T1000 (cell line): ENCODE data around the gene HAPLN2.
A peak's percentile ranks its signal among the peaks of the same experiment; 100 is the strongest.
"Not testable (repeated sequence)": the region's sequence is repeated elsewhere in the genome, so short reads cannot be mapped to it uniquely, and the experiment has no call there.

Experiments used
- DNase-seq: peaks from one replicate; lab custom pipeline; 2025; ENCODE audit warnings: mixed read lengths; lab: John Stamatoyannopoulos, UW

HAPLN2 gene

DNA sequence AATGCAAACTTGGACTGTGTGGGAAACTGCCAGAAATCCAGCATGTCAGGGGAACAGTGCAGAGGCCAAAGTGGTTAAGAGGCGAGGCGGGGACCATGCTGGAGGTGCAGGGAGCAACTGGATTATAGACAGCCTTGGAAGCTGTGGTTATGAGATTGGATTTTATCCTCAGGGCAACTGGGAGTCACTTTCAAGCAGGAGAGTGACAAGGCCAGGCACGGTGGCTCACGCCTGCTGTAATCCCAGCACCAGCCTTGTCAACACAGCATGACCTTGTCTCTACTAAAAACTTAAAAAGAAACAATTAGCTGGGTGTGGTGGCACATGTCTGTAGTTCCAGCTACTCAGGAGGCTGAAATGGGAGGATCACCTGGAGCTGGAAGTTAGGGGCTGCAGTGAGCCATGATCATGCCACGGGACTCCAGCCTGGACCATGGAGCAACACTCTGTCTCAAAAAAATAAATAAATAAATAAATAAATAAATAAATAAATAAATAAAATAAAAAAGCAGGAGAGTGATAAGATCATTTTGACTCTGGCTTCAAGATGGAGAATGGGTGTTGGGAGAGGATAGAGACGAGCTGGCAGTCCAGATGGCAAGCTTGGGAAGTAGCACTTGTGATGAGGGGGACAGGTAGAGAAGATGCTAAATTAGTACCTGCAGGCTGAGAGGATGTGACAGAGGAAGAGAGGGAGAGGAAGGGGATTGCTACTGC, 3.5 kb downstream of the HAPLN2 start:
- DNase-seq: no peak

DNA sequence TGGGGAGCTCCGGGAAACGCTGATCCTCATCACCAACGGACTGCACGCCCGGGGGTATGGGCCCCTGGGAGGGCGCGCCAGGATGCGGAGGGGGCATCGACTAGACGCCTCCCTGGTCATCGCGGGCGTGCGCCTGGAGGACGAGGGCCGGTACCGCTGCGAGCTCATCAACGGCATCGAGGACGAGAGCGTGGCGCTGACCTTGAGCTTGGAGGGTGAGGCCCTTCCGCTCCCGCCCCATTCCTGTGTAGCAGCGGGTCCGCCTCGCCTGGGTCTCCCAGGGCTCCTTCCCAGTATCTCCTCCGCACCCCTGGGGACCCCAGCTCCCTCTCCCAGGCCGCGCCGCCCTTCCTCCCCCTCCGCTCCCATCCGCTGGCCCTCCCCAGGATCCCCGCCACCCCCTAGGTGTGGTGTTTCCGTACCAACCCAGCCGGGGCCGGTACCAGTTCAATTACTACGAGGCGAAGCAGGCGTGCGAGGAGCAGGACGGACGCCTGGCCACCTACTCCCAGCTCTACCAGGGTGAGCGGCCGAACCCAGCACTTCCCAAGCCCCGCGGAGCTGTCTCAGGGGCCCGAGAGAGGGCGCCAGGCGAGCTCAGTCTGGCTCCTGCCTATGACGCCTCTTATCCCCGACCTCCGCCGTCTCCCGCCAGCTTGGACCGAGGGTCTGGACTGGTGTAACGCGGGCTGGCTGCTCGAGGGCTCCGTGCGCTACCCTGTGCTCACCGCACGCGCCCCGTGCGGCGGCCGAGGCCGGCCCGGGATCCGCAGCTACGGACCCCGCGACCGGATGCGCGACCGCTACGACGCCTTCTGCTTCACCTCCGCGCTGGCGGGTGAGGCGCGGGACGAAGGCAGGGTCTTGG, 5.0 kb downstream of the HAPLN2 start:
- DNase-seq: no peak

GRCh38 chr1:156624814-156625435, 5.7 kb downstream of the HAPLN2 start:
- DNase-seq: no peak

DNA sequence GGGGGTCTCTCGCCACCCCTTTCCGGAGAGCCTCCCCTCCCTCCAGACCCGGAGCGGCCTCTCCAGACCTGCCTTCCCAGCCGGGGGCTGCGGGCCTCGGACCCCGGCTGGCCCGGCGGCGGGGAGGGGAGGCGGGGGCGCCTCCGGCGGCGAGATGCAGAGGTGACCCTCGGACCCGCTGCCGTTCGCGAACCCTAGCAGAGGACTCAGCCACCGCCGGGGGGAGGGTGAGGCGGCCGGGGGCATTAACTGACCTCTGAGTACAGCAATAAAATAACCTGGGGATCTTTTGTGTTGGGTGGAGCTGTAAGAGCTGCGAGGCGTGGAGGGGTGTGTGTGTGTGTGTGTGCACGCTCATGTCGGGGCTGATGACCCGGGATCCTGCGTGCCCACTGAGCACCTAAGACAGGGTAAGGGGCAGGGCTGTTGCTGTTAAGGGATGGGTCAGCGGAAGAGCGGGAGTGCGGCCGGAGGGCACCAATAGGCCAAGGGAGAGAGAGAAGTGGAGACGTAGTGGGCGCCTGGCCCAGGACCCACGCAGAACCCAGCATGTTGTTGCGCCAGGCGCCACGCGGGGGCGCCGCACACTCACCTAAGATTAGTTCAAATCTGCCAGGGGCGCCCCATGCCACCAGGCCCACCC, 6.3 kb downstream of the HAPLN2 start:
- no peak for DNase-seq

- no peak for DNase-seq
Measured at GRCh38 chr1:156626079-156626438, 6.8 kb downstream of the HAPLN2 start.

GRCh38 chr1:156627313-156627880, 8.2 kb downstream of the HAPLN2 start:
- peak; percentile 7 for DNase-seq

- no peak for DNase-seq
Measured at GRCh38 chr1:156629823-156630449, 10.7 kb downstream of the HAPLN2 start.

DNA sequence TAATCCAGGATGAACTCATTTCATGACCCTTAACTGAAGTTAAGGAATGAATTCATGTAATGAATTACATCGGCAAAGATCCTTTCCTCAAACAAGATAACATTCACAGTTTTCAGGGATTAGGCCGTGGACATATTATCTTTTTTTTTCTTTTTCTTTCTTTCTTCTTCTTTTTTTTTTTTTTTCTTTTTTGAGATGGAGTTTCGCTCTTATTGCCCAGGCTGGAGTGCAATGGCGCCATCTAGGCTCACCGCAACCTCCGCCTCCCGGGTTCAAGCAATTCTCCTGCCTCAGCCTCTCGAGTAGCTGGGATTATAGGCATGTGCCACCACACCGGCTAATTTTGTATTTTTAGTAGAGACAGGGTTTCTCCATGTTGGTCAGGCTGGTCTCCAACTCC, 11.9 kb downstream of the HAPLN2 start:
- DNase-seq: not testable (repeated sequence)

DNA sequence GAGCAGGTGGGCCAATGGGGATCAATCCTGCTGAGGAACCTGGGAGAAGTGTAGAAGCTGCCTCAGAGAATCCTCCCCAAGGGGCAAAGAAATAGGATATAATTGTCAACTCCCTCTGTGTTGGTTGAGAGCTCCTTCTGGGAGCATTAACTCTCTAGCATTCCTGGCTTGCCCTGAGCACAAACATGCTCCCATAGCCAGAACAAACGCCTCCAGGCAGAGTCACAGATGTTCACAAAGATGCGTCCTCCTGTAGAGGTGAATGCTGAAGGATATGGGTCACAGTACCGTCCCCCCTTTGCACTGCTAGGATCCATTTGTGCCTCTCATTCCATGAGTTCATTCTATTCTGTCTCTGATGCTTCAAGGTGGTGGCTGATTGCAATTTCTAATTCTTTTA, 13.1 kb downstream of the HAPLN2 start:
- no peak for DNase-seq

DNA sequence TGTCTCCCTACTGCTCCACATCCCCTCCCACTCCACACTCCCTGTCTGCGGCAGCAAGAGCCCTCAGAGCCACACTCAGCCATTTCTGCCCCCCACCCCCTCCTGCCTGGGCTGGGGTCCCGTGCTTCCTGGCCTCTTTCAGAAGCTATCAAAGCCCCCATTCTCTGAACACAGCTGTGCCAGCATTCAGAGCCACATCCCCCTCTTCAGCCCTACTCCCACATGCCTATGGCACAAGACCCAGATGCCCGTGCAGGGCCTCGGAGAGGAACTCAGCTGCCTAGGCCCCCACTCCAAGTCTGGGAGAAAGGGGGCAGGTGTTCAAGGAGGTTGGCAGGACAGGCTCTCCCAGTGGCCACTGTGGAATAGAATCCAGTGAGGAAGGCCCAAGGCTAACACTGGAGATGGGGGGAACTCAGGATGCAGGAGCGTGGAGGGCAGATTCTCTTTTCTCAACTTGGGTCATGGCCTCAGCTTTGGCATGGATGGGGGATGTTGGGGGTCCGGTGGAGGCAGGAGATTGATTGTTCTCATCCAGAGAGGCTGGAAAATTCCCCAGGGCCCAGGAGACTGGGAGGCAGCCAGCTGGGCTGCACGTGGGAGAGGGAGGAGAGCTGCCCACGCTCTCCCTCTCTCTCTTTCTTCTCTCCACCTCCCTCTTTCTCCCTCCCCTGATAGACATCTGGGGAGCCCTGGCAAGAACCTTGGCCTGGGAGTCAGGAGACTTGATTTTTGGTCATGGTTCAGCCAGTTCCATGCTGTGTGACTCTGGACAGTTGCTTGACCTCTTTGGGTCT, 19.2 kb downstream of the HAPLN2 start:
- no peak for DNase-seq

GRCh38 chr1:156639601-156640101, 20.4 kb downstream of the HAPLN2 start:
- peak; percentile 28 for DNase-seq

DNA sequence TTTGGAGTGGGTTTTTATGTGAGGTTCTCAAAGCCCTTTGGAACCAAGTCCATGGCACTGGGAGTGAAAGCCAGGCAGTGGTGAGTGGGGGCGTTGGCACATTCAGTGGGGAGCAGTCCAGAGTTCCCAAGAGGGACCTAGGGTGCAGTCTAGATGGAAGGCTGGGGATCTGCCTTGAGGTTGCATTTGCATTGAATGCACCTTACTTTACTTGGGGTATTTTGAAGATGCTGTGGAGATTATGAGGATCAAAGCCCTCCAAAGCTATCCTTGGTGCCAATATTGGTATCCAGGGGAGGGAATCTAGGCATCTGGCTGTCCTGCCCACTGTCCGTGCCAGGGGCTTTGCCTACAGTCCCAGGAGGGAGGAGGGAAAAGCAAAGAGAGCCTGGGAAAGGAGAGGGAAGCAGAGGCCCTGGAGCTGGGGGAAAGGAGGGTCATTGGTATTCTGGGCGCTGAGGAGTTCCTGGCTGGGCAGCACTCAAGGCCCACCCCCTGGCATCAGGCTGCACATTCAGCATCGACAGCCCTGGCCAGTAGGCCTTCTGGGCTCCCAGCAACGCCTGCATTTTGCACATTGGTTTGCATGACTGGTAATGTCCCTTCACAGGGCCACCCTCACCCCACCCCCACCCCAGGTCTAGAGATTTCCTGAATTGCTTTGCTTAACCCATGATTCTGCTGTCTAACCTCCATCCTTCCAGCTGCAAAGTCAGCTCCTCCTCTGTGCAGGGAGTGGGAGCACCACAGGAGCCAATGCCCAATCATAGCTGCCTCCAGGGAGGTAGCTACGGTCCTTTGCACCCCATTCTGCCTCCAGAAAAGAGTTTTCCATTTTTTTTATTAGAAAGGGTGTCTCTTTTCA, 21.9 kb downstream of the HAPLN2 start:
- no peak for DNase-seq

- DNase-seq: no peak
Measured at GRCh38 chr1:156641761-156642264, 22.6 kb downstream of the HAPLN2 start, which contains the start of gene BCAN. BCAN (plus strand) TSS chr1:156642117; CDS start chr1:156646055, 3,938 bp downstream.

- no peak for DNase-seq
Measured at GRCh38 chr1:156642265-156643048, 23.2 kb downstream of the HAPLN2 start.

DNA sequence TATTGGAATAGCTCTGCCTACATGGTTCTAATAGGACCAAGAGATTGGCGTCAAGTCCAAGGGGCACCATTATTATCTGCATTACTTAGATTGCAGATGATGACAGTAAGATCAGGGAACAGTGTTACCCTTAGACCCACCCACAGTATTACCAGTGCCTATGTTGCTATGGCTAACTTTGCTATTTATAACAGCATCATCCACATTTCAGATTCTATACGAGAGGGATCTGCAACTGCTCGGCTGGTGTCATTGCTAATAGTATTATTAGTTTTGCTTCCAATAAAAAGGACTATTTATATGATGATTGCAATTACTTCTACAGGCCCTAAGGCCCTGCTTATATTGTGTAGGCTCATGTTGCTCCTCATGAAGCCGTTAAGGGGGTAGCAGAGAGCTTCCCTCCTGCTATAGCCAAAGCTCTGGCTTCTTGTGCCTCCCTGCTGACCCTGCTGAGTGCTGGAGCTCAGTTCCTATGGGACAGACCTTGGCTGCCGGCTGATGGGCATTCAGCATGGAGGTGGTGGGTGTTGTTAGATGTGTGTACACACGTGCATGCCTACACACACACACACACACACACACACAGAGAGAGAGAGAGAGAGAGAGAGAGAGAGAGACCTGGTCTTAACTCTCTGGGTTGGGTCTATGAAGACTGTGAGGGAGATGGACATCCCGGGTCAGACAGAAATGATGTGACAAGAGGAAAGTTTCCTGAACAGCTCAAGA, 24.0 kb downstream of the HAPLN2 start:
- no peak for DNase-seq

- no peak for DNase-seq
Measured at GRCh38 chr1:156643778-156644092, 24.5 kb downstream of the HAPLN2 start.

DNA sequence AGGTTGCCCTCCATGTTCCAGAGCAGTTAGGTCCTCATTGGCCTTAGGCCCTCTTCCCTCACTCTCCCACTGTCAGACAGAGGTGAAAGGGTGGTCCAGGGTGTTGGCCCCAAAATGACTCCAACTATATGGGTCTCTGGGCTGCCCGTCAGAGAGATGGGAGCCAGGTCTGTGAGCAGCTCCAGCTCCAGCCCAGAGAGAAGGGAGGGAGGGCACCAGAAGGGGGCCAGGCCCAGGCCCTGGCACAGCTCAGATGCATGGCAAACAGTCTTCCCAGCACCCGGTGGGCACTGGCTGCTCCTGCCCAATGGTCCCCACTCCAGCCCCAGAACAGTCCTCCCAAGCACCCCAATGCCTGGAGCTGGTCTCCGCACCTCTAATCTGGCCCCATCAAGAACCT, 24.9 kb downstream of the HAPLN2 start:
- no peak for DNase-seq

GRCh38 chr1:156644640-156645039, 25.4 kb downstream of the HAPLN2 start:
- DNase-seq: no peak
